Measurements from ENCODE around the gene RETN.

RETN gene

GRCh38 chr19:7661744-7662538, 6.9 kb upstream of the RETN start:
- no peak for DNase-seq

GRCh38 chr19:7662657-7663056, 6.2 kb upstream of the RETN start:
- DNase-seq: no peak

DNA sequence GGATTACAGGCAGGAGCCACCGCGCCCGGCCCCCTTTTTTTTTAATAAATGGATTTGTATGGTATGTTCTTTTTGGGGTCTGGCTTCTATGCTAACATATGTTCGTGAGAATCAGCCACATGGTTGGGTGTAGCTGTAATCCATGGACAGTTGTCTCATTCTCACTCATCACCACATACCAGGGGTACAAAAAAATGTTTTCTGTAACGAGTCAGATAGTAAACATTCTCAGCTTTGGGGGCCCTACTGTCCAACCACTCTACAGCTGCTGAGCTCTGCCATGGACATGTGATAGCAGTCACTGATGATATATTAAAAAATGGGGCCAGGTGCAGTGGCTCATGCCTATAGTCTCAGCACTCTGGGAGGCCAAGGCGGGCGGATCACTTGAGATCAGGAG, 5.1 kb upstream of the RETN start:
- DNase-seq: no peak

GRCh38 chr19:7665076-7665475, 3.8 kb upstream of the RETN start:
- DNase-seq: peak; percentile 15

DNA sequence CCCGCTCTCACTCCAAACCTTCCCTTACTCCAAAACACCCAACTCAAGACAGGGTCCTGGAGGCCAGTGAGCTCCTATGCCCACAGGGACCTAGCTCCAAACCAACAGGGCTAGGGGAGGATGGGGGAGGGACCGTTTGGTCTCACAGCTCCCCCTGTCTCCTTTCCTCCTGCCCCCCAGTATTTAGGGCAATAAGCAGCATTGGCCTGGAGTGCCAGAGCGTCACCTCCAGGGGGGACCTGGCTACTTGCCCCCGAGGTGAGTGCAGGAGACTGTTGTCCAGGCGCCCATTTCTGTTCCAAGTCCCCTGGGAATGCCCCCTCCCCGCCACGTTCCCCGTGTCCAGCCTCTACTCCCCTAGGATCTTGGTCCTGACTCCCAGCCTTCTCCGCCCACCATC, 792 bp downstream of the RETN start:
- DNase-seq: no peak

GRCh38 chr19:7670150-7670783, 1.4 kb downstream of the RETN start:
- no peak for DNase-seq

DNA sequence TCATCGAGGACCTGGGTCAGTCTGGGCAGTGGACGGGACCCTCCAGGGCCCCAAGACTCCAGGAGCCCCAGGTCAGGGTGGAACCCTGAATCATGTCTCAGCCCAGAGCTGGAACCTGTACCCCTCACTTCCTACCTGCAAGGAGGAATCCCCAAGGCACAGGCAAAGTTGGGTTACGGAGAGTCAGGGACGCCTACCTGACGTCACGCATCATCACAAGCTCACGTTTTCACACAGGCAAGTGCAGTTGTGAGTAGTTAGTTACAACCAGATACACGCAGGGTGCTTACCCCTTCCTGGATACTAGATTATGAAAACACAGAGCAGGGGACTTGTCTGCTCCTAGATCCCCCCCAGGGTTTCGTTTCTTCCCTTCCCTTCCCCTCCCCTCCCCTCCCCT, 1.9 kb downstream of the RETN start:
- no peak for DNase-seq

- DNase-seq: no peak
Measured at GRCh38 chr19:7672522-7672921, 3.7 kb downstream of the RETN start.

DNA sequence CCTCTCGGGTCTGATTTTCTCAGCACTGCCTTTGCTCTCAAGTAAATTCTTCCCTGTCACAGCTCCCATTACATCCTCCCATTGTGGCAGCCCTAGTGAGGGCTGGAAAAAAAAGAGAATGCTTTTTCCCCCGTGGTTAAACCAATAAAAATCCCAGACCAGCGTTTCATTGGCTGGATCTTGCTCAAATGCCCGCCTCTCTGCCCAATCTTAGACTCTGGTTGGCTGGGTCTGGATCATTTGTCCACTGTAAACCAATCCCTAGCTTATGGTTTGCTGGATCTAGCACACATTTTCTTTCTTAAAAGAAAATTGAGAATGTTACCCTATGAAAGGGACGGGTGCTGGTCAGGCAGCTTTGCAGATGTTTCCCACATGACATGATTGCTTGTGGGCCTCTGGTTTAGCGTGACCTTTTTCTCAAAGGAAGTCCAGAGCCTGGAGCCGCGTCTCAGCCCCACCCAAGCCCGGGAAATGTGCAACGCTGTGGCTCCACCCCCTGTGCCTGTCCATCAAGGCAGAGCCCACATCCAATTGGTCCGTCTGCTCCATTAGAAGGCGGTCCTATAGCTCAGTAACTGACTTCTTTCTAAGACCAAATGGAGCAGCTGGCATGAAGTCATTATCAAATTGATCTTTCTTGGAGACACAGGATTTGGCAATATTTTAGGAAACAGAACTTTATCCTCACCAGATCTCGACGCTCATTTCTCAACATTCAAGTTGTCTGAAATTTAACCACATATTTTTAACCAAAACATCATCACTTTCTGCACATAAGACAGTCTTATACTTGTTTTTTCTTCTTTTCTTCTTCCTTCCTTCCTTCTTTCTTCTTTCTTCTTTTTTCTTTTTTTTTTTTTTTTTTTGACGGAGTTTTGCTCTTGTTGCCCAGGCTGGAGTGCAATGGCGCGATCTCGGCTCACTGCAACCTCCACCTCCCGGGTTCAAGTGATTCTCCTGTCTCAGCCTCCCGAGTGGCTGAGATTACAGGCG, 5.5 kb downstream of the RETN start:
- DNase-seq: peak; percentile 60

- DNase-seq: no peak
Measured at GRCh38 chr19:7676376-7676775, 7.5 kb downstream of the RETN start.

GRCh38 chr19:7676854-7677253, 8.0 kb downstream of the RETN start, which contains the start of gene MCEMP1:
Gene MCEMP1 (plus strand): TSS chr19:7677090. CDS start chr19:7677121, 31 bp downstream.
- DNase-seq: no peak

GRCh38 chr19:7677669-7678311, 8.9 kb downstream of the RETN start:
- DNase-seq: no peak

GRCh38 chr19:7678971-7679751, 10.3 kb downstream of the RETN start:
- DNase-seq: no peak

DNA sequence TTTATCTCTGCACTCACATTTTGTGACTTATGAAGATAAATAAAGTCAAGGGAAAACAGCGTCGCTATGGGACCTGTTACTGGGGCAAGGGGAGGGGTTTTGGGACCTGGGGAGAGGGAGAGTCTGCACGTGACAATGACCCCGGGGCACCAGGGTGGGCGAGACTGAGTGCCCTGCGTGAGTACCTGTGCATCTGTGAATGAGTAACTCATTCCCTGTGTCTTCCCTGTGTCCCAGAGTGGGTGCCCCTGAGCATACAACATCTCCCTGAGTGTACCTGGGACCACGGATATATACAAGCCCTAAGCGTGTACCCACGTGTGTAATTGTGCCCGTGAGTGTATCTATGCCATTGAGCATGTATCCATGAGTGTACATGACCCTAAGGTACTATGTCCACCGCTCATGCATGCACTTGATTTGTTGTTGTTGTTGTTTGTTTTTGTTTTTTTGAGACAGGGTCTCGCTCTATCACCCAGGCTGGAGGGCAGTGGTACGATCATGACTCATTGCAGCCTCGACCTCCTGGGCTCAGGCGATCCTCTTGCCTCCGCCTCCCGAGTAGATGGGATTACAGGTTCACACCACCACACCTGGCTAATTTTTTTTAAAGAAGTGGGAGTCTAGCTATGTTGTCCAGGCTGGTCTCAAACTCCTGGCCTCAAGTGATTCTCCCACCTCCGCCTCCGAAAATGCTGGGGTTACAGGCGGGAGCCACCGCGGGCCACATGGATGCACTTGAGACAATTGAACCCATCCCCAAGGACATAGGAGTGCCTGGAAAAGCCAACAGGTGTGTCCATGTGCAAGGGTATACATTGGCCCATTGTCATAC, 11.1 kb downstream of the RETN start:
- no peak for DNase-seq

GRCh38 chr19:7680606-7681339, 11.9 kb downstream of the RETN start, which contains the start of gene TRAPPC5:
Gene TRAPPC5 (plus strand): TSS chr19:7680833. CDS start chr19:7682254, 1,421 bp downstream.
- peak; percentile 68 for DNase-seq

GRCh38 chr19:7681340-7682174, 12.7 kb downstream of the RETN start:
- DNase-seq: peak; percentile 32

DNA sequence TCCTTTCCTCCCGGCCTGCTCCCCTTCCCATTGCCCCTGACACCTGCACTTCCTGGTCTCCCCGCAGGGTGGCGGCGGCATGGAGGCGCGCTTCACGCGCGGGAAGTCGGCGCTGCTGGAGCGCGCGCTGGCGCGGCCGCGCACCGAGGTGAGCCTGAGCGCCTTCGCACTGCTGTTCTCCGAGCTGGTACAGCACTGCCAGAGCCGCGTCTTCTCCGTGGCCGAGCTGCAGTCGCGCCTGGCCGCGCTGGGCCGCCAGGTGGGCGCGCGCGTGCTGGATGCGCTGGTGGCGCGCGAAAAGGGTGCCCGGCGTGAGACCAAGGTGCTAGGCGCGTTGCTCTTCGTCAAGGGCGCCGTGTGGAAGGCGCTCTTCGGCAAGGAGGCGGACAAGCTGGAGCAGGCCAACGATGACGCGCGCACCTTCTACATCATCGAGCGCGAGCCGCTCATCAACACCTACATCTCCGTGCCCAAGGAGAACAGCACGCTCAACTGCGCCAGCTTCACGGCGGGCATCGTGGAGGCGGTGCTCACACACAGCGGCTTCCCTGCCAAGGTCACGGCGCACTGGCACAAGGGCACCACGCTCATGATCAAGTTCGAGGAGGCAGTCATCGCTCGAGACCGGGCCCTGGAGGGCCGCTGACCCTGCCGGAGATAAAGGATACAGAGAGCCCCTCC, 13.5 kb downstream of the RETN start:
- no peak for DNase-seq

All from HCEC 1CT (cell line).